Measurements from ENCODE around the gene UBB. TPM values are rescaled to one million over a fixed set of nuclear protein-coding genes. Genes with fewer than 3 reads are reported as not detected.
A peak's percentile ranks its signal among the peaks of the same experiment; 100 is the strongest.

Gene UBB
- 2,177 and 2,318 TPM in 2 replicates for polyA plus RNA-seq
- polyA minus RNA-seq: 878 and 940 TPM in 2 replicates

DNA sequence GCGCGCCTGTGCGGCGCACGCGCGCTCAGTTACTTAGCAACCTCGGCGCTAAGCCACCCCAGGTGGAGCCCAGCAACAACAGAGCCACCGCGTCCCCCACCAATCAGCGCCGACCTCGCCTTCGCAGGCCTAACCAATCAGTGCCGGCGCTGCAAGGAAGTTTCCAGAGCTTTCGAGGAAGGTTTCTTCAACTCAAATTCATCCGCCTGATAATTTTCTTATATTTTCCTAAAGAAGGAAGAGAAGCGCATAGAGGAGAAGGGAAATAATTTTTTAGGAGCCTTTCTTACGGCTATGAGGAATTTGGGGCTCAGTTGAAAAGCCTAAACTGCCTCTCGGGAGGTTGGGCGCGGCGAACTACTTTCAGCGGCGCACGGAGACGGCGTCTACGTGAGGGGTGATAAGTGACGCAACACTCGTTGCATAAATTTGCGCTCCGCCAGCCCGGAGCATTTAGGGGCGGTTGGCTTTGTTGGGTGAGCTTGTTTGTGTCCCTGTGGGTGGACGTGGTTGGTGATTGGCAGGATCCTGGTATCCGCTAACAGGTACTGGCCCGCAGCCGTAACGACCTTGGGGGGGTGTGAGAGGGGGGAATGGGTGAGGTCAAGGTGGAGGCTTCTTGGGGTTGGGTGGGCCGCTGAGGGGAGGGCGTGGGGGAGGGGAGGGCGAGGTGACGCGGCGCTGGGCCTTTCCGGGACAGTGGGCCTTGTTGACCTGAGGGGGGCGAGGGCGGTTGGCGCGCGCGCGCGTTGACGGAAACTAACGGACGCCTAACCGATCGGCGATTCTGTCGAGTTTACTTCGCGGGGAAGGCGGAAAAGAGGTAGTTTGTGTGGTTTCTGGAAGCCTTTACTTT lies at the start of gene UBB:
Gene UBB, plus strand, starts transcription at position 452 of the 856 bp plus-strand sequence. CDS start 817 bp downstream, outside the sequence.
- H3K4me2 ChIP-seq (ENCODE audit: low read length): peak within 1 kb of the TSS; percentile 58
- H3K9me3 ChIP-seq (ENCODE audit: low read length): no peaks in the 10 kb centered on the region
- peak within 1 kb of the TSS; percentile 81 for H3K9ac ChIP-seq (ENCODE audit: low read length)

DNA sequence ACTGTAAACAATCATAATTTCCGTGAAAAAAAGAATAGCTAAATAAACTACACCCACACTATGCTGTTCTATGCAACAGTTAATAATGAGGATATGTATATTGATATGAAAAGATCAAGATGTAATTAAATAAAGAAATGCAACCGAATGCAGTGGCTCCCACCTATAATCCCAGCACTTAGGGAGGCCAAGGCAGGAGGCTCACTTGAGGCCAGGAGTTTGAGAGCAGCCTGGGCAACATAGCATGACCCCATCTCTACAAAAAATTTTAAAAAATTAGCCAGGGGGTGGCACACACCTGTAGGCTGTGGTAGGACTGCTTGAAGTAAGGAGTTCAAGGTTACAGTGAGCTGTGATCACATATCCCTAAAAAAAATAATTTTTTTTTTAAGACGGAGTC lies 42.5 kb upstream of the UBB start:
- Histone ChIP-seq H3K27ac (ENCODE audit: low read length) (no peak overlapping the region), H3K4me3 (ENCODE audit: low read length) (no peak overlapping the region), H3F3A (ENCODE audit: insufficient read depth, low read length, poor library complexity, severe bottlenecking) (no peaks in the 10 kb centered on the region), H3K36me3 (ENCODE audit: insufficient read depth, low read length) (no peaks in the 10 kb centered on the region), H3K79me2 (replicated peaks; ENCODE audit: insufficient read depth, low read length) (no peaks in the 10 kb centered on the region), H3K4me2 (ENCODE audit: low read length) (no peak overlapping the region), H3K9me2 (ENCODE audit: insufficient read depth, low read length) (no peaks in the 10 kb centered on the region), H4K20me1 (ENCODE audit: insufficient read depth) (no peaks in the 10 kb centered on the region), H3K27me3 (ENCODE audit: insufficient read depth, low read depth, low read length) (no peaks in the 10 kb centered on the region), H3K9me3 (ENCODE audit: low read length) (no peaks in the 10 kb centered on the region), H3K9ac (ENCODE audit: low read length) (no peak overlapping the region), H2AFZ (ENCODE audit: low read depth, low read length) (no peak overlapping the region)
- TF ChIP-seq, protein P1, sequence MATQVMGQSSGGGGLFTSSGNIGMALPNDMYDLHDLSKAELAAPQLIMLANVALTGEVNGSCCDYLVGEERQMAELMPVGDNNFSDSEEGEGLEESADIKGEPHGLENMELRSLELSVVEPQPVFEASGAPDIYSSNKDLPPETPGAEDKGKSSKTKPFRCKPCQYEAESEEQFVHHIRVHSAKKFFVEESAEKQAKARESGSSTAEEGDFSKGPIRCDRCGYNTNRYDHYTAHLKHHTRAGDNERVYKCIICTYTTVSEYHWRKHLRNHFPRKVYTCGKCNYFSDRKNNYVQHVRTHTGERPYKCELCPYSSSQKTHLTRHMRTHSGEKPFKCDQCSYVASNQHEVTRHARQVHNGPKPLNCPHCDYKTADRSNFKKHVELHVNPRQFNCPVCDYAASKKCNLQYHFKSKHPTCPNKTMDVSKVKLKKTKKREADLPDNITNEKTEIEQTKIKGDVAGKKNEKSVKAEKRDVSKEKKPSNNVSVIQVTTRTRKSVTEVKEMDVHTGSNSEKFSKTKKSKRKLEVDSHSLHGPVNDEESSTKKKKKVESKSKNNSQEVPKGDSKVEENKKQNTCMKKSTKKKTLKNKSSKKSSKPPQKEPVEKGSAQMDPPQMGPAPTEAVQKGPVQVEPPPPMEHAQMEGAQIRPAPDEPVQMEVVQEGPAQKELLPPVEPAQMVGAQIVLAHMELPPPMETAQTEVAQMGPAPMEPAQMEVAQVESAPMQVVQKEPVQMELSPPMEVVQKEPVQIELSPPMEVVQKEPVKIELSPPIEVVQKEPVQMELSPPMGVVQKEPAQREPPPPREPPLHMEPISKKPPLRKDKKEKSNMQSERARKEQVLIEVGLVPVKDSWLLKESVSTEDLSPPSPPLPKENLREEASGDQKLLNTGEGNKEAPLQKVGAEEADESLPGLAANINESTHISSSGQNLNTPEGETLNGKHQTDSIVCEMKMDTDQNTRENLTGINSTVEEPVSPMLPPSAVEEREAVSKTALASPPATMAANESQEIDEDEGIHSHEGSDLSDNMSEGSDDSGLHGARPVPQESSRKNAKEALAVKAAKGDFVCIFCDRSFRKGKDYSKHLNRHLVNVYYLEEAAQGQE (IDR thresholded peaks at IDR 0.05; ENCODE audit: borderline replicate concordance): no peak
- TF ChIP-seq TAF1 (IDR thresholded peaks at IDR 0.05; ENCODE audit: low read depth) (no peak), EZH2 (IDR thresholded peaks at IDR 0.05; ENCODE audit: borderline replicate concordance, insufficient read depth, low read length, poor library complexity, severe bottlenecking) (no peak), EP300 (conservative IDR thresholded peaks at IDR 0.05; ENCODE audit: poor library complexity, severe bottlenecking) (no peak), RAD21 (conservative IDR thresholded peaks at IDR 0.05) (no peak), POLR2AphosphoS5 (IDR thresholded peaks at IDR 0.05) (no peak), SMC3 (conservative IDR thresholded peaks at IDR 0.05; ENCODE audit: poor library complexity) (no peak)
- TF ChIP-seq, protein P2, sequence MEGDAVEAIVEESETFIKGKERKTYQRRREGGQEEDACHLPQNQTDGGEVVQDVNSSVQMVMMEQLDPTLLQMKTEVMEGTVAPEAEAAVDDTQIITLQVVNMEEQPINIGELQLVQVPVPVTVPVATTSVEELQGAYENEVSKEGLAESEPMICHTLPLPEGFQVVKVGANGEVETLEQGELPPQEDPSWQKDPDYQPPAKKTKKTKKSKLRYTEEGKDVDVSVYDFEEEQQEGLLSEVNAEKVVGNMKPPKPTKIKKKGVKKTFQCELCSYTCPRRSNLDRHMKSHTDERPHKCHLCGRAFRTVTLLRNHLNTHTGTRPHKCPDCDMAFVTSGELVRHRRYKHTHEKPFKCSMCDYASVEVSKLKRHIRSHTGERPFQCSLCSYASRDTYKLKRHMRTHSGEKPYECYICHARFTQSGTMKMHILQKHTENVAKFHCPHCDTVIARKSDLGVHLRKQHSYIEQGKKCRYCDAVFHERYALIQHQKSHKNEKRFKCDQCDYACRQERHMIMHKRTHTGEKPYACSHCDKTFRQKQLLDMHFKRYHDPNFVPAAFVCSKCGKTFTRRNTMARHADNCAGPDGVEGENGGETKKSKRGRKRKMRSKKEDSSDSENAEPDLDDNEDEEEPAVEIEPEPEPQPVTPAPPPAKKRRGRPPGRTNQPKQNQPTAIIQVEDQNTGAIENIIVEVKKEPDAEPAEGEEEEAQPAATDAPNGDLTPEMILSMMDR (IDR thresholded peaks at IDR 0.05; ENCODE audit: poor library complexity, severe bottlenecking): no peak

More for the DNA sequence above, at the start of gene UBB:
- Histone ChIP-seq H3K4me3 (ENCODE audit: low read length) (peak within 1 kb of the TSS; percentile 79), H3K27me3 (ENCODE audit: insufficient read depth, low read depth, low read length) (no peaks in the 10 kb centered on the region), H3K36me3 (ENCODE audit: insufficient read depth, low read length) (no peaks in the 10 kb centered on the region), H3K9me2 (ENCODE audit: insufficient read depth, low read length) (no peaks in the 10 kb centered on the region), H3K79me2 (replicated peaks; ENCODE audit: insufficient read depth, low read length) (peaks cover 14% of the 10 kb centered on the region), H4K20me1 (ENCODE audit: insufficient read depth) (no peaks in the 10 kb centered on the region), H3K27ac (ENCODE audit: low read length) (peak within 1 kb of the TSS; percentile 90), H3F3A (ENCODE audit: insufficient read depth, low read length, poor library complexity, severe bottlenecking) (no peaks in the 10 kb centered on the region), H2AFZ (ENCODE audit: low read depth, low read length) (peak within 1 kb of the TSS; percentile 84)
- TF ChIP-seq EZH2 (IDR thresholded peaks at IDR 0.05; ENCODE audit: borderline replicate concordance, insufficient read depth, low read length, poor library complexity, severe bottlenecking) (no peak), TAF1 (IDR thresholded peaks at IDR 0.05; ENCODE audit: low read depth) (peak; percentile 28), POLR2AphosphoS5 (IDR thresholded peaks at IDR 0.05) (peak; percentile 97), EP300 (conservative IDR thresholded peaks at IDR 0.05; ENCODE audit: poor library complexity, severe bottlenecking) (peak; percentile 94), MXI1 (conservative IDR thresholded peaks at IDR 0.05; ENCODE audit: poor library complexity, severe bottlenecking) (peak; percentile 66), SMC3 (conservative IDR thresholded peaks at IDR 0.05; ENCODE audit: poor library complexity) (no peak), RAD21 (conservative IDR thresholded peaks at IDR 0.05) (no peak)
- TF ChIP-seq, protein P1 (IDR thresholded peaks at IDR 0.05; ENCODE audit: borderline replicate concordance): peak; percentile 61
- TF ChIP-seq, protein P2 (IDR thresholded peaks at IDR 0.05; ENCODE audit: poor library complexity, severe bottlenecking): no peak
